Upper lobe of right lung (tissue), 1 donor: Measurements from ENCODE around the gene GAD2. TPM values are rescaled to one million over a fixed set of nuclear protein-coding genes. Genes with fewer than 3 reads are reported as not detected.

Experiments used
- ATAC-seq: fragments of 200-7000 bp; cut with Tn5 transposase; one replicate; pipeline ENCODE4 v1.9.1; 2020; ENCODE audit warnings: mild to moderate bottlenecking, moderate library complexity
- DNase-seq: peaks from one replicate; pipeline ENCODE4 v3.0.0-alpha.2; 2020
- H3K27ac ChIP-seq: fragments of 200-600 bp; one replicate; pipeline ENCODE4 v1.8.0; 2022
- H3K27me3 ChIP-seq: fragments of 200-600 bp; one replicate; pipeline ENCODE4 v1.8.0; 2022; ENCODE audit warnings: mild to moderate bottlenecking
- H3K36me3 ChIP-seq: fragments of 200-600 bp; one replicate; pipeline ENCODE4 v1.8.0; 2022
- H3K4me1 ChIP-seq: fragments of 200-600 bp; one replicate; pipeline ENCODE4 v1.8.0; 2022
- H3K4me3 ChIP-seq: fragments of 200-600 bp; one replicate; pipeline ENCODE4 v1.8.0; 2022; ENCODE audit warnings: mild to moderate bottlenecking
- H3K9me3 ChIP-seq: fragments of 200-600 bp; one replicate; pipeline ENCODE4 v1.8.0; 2022
- intact Hi-C: fragments of 100-400 bp; cut with DNase I; formaldehyde crosslinking; loops from one replicate; pipeline ENCODE4 v1.11.0; 2022
- total RNA-seq: library from RNA; stranded (reverse); fragmentation: NEBNext Ultra II Directional; extraction: Animal tissue kit (Norgen Biotek cat#: 25700); gene quantifications from one replicate; pipeline ENCODE4 v1.2.1, GENCODE V29; 2021
- TF ChIP-seq, protein P1 (sequence below): fragments of 200-600 bp; IDR thresholded peaks from one replicate; pipeline ENCODE4 v1.8.0; 2022; ENCODE audit warnings: antibody characterized with exemption
- donor health status: DM: no; HTN: yes; CAD: no; lungs with severe emphysema.

GAD2 gene
- total RNA-seq, 1 donor from 2014 or later, result not detected

DNA sequence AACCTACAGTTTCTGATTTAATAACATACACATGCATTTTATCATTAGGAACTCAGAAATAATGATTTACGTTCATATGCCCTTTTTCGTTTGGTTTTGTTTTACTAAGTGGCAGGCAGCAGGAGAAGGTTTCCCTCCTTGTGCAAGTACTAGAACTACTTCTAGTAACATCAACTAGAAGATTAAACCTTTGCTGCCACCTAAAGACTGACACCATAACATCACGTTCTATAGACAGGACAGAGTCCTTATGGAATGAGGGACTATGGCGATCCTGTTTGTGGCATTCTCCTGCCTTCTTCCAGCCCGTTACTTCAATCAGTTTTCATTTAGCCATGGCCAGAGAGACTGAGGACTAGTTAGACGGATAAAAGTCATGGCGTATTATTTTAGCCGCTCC is 53.2 kb downstream of the GAD2 start:
- no peaks in the 10 kb centered on the region for H3K27me3 ChIP-seq
- no peaks in the 10 kb centered on the region for H3K36me3 ChIP-seq
- TF ChIP-seq, protein P1, sequence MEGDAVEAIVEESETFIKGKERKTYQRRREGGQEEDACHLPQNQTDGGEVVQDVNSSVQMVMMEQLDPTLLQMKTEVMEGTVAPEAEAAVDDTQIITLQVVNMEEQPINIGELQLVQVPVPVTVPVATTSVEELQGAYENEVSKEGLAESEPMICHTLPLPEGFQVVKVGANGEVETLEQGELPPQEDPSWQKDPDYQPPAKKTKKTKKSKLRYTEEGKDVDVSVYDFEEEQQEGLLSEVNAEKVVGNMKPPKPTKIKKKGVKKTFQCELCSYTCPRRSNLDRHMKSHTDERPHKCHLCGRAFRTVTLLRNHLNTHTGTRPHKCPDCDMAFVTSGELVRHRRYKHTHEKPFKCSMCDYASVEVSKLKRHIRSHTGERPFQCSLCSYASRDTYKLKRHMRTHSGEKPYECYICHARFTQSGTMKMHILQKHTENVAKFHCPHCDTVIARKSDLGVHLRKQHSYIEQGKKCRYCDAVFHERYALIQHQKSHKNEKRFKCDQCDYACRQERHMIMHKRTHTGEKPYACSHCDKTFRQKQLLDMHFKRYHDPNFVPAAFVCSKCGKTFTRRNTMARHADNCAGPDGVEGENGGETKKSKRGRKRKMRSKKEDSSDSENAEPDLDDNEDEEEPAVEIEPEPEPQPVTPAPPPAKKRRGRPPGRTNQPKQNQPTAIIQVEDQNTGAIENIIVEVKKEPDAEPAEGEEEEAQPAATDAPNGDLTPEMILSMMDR, result peak; percentile 28
- no peak overlapping the region for H3K27ac ChIP-seq
- peak; percentile 60 for ATAC-seq
- no peak for DNase-seq
- no peak overlapping the region for H3K4me3 ChIP-seq
- H3K9me3 ChIP-seq, result no peaks in the 10 kb centered on the region
- intact Hi-C loops, result no loop called here
- no peaks in the 10 kb centered on the region for H3K4me1 ChIP-seq

DNA sequence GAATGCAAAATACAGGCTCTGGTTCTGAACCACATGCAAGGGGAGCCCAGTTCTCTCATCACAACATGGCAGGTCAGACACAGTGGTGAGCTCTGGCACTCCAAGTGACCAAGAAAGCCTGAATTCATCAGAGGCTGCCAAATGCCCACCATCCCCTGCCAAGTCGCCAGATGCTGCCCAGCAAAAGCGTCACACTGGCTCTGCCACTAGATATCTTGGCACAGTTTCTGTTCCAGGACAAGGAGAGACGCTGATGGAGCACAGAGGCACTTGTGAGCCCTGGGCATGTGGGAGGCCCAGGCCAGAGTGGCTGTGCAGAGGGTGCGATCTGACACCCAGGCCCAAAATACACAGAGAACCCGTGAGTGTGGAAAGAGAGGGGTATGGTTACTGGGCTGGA is 57.8 kb downstream of the GAD2 start:
- H3K4me3 ChIP-seq, result no peak overlapping the region
- H3K36me3 ChIP-seq, result no peaks in the 10 kb centered on the region
- no peaks in the 10 kb centered on the region for H3K27me3 ChIP-seq
- H3K27ac ChIP-seq, result no peak overlapping the region
- TF ChIP-seq, protein P1, result no peak
- no peaks in the 10 kb centered on the region for H3K9me3 ChIP-seq
- intact Hi-C loops, result no loop called here
- DNase-seq (no peak), ATAC-seq (no peak)
- no peaks in the 10 kb centered on the region for H3K4me1 ChIP-seq

DNA sequence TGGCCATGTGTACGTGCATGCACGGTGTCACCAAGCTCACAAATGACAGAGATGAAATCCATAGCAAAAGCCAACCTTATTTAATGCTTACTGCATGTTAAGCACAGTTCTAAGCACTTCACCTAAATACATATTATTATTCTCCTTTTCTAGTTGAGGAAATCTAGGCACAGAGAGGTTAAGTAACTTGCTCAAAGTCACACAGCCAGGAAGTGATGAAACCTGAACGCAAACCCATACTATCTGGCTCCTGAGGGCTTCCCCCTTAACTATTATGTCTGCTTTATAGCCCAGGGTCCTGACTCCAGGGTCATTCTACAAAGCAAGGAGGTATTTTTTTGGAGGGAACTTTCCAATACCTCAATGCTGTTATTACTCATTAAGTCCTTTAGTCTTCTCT is 61.7 kb downstream of the GAD2 start:
- ATAC-seq (no peak), DNase-seq (no peak)
- no peak overlapping the region for H3K4me3 ChIP-seq
- no peaks in the 10 kb centered on the region for H3K27me3 ChIP-seq
- H3K36me3 ChIP-seq, result no peaks in the 10 kb centered on the region
- H3K9me3 ChIP-seq, result no peaks in the 10 kb centered on the region
- H3K27ac ChIP-seq, result no peak overlapping the region
- no peaks in the 10 kb centered on the region for H3K4me1 ChIP-seq
- TF ChIP-seq, protein P1, result no peak
- intact Hi-C loops, result no loop called here

DNA sequence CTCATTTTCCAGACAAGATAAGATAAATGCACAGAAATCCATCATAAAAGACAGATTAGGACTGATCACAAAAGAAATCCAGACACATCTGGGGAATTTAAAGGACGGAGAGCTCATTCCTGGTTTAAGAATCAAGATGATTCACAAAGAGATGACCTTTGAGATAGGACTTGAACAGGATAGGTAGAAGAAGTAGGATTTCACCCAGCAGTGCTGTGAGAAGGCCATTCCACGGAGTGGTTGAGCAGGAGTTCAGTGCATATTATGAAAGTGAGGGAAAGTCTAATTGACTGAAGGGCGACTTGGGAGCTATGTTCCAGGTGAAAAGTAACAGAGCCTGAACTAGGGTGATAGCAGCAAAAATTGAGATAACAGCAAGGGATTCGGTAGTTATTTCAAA is 73.7 kb downstream of the GAD2 start:
- Histone ChIP-seq H3K4me1 (no peaks in the 10 kb centered on the region), H3K36me3 (no peaks in the 10 kb centered on the region), H3K27me3 (no peaks in the 10 kb centered on the region), H3K27ac (no peak overlapping the region), H3K9me3 (no peaks in the 10 kb centered on the region), H3K4me3 (no peak overlapping the region)
- DNase-seq (no peak), ATAC-seq (no peak)
- TF ChIP-seq, protein P1, result no peak
- intact Hi-C loops, result no loop called here

DNA sequence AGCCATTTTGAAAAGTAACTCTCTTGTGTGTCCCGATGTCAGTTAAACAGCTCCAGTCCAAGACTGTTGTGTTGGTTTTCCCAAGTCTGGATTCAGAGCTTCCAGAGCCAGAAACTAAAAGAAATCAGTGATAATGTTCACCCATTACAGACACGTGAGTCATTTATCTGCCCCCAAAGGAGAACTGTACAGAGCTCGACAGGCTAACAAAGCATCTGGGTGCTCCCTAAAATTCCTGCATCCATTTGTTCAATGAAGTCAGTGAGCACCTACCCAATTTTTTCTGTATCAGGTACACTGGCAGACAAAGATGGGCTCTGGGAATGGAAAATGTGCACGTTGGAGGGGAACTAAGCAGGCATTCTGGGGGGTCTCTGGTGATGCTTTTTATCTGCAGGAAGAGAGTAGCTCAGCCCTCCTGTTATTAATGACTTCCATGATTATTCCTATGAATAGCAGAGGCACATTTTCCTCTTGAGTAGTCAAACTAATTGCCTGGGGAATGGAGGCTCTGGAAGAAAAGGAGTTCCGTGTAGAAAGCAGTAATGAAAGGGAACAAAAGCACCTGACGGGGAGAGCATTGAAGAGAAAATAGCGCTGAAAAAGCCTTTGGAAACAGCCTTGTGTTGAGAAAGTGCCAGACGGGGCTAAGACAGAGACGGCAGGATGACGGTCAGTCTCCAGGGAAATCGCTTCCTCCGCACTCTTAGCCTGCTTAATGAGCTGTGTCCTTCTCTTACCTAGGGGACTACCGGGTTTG is 75.3 kb downstream of the GAD2 start:
- DNase-seq (no peak), ATAC-seq (no peak)
- H3K4me1 ChIP-seq, result no peaks in the 10 kb centered on the region
- TF ChIP-seq, protein P1, result no peak
- no peaks in the 10 kb centered on the region for H3K9me3 ChIP-seq
- intact Hi-C loops, result no loop called here
- no peak overlapping the region for H3K4me3 ChIP-seq
- H3K27me3 ChIP-seq, result no peaks in the 10 kb centered on the region
- no peaks in the 10 kb centered on the region for H3K36me3 ChIP-seq
- H3K27ac ChIP-seq, result no peak overlapping the region

DNA sequence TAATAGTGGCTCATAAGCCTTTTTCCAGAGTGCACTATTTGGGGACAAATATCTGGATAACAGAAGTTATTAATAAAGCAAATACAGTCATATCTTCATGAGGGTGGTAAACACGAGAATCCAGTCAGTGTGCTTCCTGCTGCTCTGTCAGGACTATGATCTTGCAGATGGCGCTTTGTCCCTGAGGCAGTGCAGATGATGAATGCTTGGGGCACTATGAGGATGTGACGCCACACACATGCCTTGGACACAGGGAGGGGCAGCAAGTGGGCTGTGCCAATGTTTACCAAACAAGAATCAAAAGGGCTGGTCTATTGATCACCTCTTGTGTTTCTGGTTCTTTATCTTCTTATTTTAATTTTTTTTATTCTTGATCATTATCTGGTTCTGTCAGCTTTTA is 79.8 kb downstream of the GAD2 start:
- Histone ChIP-seq H3K4me1 (no peaks in the 10 kb centered on the region), H3K36me3 (no peaks in the 10 kb centered on the region), H3K9me3 (no peaks in the 10 kb centered on the region), H3K27me3 (no peaks in the 10 kb centered on the region), H3K4me3 (no peak overlapping the region), H3K27ac (no peak overlapping the region)
- intact Hi-C loops, result no loop called here
- ATAC-seq (no peak), DNase-seq (no peak)
- TF ChIP-seq, protein P1, result no peak
